ENCODE data around the gene SNRNP27.

DNA sequence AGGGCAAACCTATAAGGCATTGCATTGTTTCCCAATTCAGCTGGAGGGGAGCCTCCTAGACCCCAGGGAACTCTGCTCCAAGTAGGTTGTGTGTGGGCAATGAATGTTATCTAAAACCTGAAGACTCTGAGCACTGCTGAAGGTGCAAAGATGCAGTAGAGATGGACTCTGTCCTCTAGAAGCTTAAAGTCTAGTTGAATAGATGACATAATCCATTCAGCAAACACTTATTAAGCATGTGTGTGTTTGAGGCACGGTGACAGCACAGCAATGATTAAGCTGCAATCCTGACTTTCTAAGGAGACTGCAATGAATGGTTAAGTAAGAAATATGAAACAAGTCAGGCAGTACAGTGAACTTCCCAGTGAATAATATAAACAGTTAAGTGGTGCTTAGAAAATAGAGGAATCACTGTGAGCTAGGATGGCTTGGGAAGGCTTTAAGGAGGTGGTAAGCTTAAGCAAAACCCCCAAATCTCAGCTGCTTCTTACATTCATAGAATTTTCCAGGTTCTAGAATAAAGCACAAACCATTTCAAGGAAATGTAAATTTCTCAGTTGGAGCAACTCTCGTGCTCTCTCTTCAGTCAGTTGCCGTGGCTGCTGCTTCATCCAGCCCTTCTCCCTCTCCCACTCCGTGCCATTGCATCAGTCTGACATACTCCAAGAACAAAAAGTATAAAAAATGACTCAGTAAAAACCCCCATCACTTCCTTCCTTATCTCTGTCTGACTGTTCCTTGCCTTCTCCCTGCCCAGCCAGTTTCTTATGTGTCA, 40.3 kb downstream of the SNRNP27 start:
- TF ChIP-seq SUZ12 (IDR thresholded peaks at IDR 0.05; ENCODE audit: extremely low read depth, insufficient read depth, insufficient read length), result no peak
- TF ChIP-seq YY1 (IDR thresholded peaks at IDR 0.05; ENCODE audit: insufficient read depth, insufficient read length), result no peak
